ENCODE measurements around the gene AKAP12.
A peak's percentile ranks its signal among the peaks of the same experiment; 100 is the strongest.

Gene AKAP12

DNA sequence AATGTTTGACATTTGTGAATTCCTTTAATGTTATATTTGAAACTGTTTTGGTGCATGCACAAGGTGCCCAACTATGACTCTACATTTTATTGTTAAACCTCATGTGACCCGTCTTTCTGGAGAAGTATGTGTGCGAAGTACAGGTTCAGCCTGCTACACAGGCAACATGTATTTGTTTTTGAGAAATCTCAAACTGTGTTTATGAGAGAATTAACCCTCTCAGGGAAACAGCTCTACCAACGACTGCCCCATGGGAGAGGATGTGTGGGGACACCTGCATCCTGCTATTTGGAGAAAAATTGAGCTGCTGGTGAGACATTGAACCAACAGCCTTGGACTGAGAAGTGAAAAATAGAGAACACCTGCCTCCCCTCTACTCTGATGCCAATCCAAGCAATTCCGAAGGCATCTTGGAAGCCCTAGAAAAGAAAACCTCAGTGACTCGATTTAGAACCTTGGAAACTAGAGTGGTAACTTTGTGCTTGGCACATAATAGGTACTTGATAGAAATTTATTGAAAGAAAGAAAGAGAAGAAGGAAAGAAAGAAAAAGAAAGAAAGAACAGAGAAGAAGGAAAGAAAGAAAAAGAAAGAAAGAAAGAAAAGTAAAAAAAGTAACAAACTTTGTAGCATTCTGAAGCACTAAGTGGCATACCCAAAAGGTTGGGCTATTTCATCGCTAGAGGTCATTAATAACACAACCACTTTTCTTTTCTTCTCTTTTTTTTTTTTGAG, 2.9 kb upstream of the AKAP12 start:
- no peaks in the 10 kb centered on the region for H3K9me3 ChIP-seq (ENCODE audit: insufficient read depth, low read length)
- no peak for DNase-seq (ENCODE audit: low read depth, low spot score)
- H3K9ac ChIP-seq (ENCODE audit: insufficient read length, low read depth), result no peak overlapping the region
- TF ChIP-seq SUZ12 (IDR thresholded peaks at IDR 0.05; ENCODE audit: extremely low read depth, insufficient read depth, insufficient read length), result no peak
- H3K36me3 ChIP-seq (ENCODE audit: insufficient read depth, insufficient read length, low read length), result no peaks in the 10 kb centered on the region
- H3K4me1 ChIP-seq (ENCODE audit: insufficient read depth, insufficient read length), result no peaks in the 10 kb centered on the region
- H3K27me3 ChIP-seq (ENCODE audit: insufficient read depth, insufficient read length), result peaks cover 6% of the 10 kb centered on the region
- no peak overlapping the region for H3K4me3 ChIP-seq (ENCODE audit: insufficient read length, low read depth)

DNA sequence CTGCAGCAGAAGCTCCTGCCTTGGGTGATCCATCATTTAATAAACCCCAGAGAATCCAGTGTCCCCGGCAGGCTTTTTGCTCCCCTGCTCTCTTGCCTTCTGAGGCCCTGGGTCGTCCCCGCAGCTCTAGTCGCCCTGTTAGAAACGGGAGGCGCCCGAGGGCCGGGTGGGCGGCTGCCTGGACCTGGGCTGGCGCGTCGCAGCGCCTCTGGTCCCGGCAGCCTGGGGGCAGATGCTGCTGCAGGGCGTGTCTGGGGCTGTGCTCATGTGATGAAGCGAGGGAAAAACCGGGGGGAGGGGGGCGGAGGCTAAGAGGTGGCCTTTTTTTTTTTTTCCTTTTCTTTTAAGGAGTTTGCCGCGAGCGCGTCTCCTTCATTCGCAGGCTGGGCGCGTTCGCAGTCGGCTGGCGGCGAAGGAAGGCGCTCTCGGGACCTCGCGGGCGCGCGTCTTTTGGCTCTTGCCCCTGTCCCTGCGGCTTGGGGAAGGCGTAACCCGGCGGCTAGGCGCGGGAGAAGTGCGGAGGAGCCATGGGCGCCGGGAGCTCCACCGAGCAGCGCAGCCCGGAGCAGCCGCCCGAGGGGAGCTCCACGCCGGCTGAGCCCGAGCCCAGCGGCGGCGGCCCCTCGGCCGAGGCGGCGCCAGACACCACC, 394 bp downstream of the AKAP12 start:
- TF ChIP-seq YY1 (IDR thresholded peaks at IDR 0.05; ENCODE audit: insufficient read depth, insufficient read length), result no peak
- Histone ChIP-seq H3K4me3 (ENCODE audit: insufficient read length, low read depth) (peak overlapping the region; percentile 78), H3K4me1 (ENCODE audit: insufficient read depth, insufficient read length) (no peaks in the 10 kb centered on the region), H3K36me3 (ENCODE audit: insufficient read depth, insufficient read length, low read length) (peaks cover 6% of the 10 kb centered on the region), H3K9me3 (ENCODE audit: insufficient read depth, low read length) (no peaks in the 10 kb centered on the region), H3K27me3 (ENCODE audit: insufficient read depth, insufficient read length) (peaks cover 6% of the 10 kb centered on the region), H3K9ac (ENCODE audit: insufficient read length, low read depth) (peak overlapping the region; percentile 74)
- DNase-seq (ENCODE audit: low read depth, low spot score), result peak; percentile 62

- TF ChIP-seq ZNF274 (IDR thresholded peaks at IDR 0.05; ENCODE audit: low read depth, low read length) (no peak), SUZ12 (IDR thresholded peaks at IDR 0.05; ENCODE audit: extremely low read depth, insufficient read depth, insufficient read length) (no peak), YY1 (IDR thresholded peaks at IDR 0.05; ENCODE audit: insufficient read depth, insufficient read length) (no peak)
- H3K9ac ChIP-seq (ENCODE audit: insufficient read length, low read depth), result peak overlapping the region; percentile 76
Measured at GRCh38 chr6:151240791-151241642, 1.2 kb downstream of the AKAP12 start.

GRCh38 chr6:151241853-151242252, 2.1 kb downstream of the AKAP12 start:
- peak overlapping the region; percentile 78 for H3K4me3 ChIP-seq (ENCODE audit: insufficient read length, low read depth)
- peaks cover 8% of the 10 kb centered on the region for H3K36me3 ChIP-seq (ENCODE audit: insufficient read depth, insufficient read length, low read length)
- TF ChIP-seq YY1 (IDR thresholded peaks at IDR 0.05; ENCODE audit: insufficient read depth, insufficient read length), result no peak
- no peak for TF ChIP-seq ZNF274 (IDR thresholded peaks at IDR 0.05; ENCODE audit: low read depth, low read length)
- TF ChIP-seq SUZ12 (IDR thresholded peaks at IDR 0.05; ENCODE audit: extremely low read depth, insufficient read depth, insufficient read length), result no peak
- DNase-seq (ENCODE audit: low read depth, low spot score), result no peak
- H3K27me3 ChIP-seq (ENCODE audit: insufficient read depth, insufficient read length), result peaks cover 6% of the 10 kb centered on the region
- H3K9ac ChIP-seq (ENCODE audit: insufficient read length, low read depth), result peak overlapping the region; percentile 76
- H3K4me1 ChIP-seq (ENCODE audit: insufficient read depth, insufficient read length), result no peaks in the 10 kb centered on the region
- no peaks in the 10 kb centered on the region for H3K9me3 ChIP-seq (ENCODE audit: insufficient read depth, low read length)

More at GRCh38 chr6:151240791-151241642, 1.2 kb downstream of the AKAP12 start:
- no peaks in the 10 kb centered on the region for H3K4me1 ChIP-seq (ENCODE audit: insufficient read depth, insufficient read length)
- no peaks in the 10 kb centered on the region for H3K9me3 ChIP-seq (ENCODE audit: insufficient read depth, low read length)
- DNase-seq (ENCODE audit: low read depth, low spot score), result peak; percentile 25
- H3K27me3 ChIP-seq (ENCODE audit: insufficient read depth, insufficient read length), result peaks cover 6% of the 10 kb centered on the region
- H3K36me3 ChIP-seq (ENCODE audit: insufficient read depth, insufficient read length, low read length), result peaks cover 6% of the 10 kb centered on the region
- peak overlapping the region; percentile 78 for H3K4me3 ChIP-seq (ENCODE audit: insufficient read length, low read depth)

- no peak overlapping the region for H3K4me3 ChIP-seq (ENCODE audit: insufficient read length, low read depth)
- H3K36me3 ChIP-seq (ENCODE audit: insufficient read depth, insufficient read length, low read length), result peaks cover 8% of the 10 kb centered on the region
- H3K27me3 ChIP-seq (ENCODE audit: insufficient read depth, insufficient read length), result peaks cover 6% of the 10 kb centered on the region
- TF ChIP-seq YY1 (IDR thresholded peaks at IDR 0.05; ENCODE audit: insufficient read depth, insufficient read length), result no peak
- TF ChIP-seq ZNF274 (IDR thresholded peaks at IDR 0.05; ENCODE audit: low read depth, low read length), result no peak
- no peak for TF ChIP-seq SUZ12 (IDR thresholded peaks at IDR 0.05; ENCODE audit: extremely low read depth, insufficient read depth, insufficient read length)
- H3K4me1 ChIP-seq (ENCODE audit: insufficient read depth, insufficient read length), result no peaks in the 10 kb centered on the region
- no peak overlapping the region for H3K9ac ChIP-seq (ENCODE audit: insufficient read length, low read depth)
- DNase-seq (ENCODE audit: low read depth, low spot score), result no peak
- H3K9me3 ChIP-seq (ENCODE audit: insufficient read depth, low read length), result no peaks in the 10 kb centered on the region
Measured at GRCh38 chr6:151242420-151242861, 2.7 kb downstream of the AKAP12 start.

GRCh38 chr6:151243481-151243880, 3.7 kb downstream of the AKAP12 start:
- no peak overlapping the region for H3K4me3 ChIP-seq (ENCODE audit: insufficient read length, low read depth)
- TF ChIP-seq YY1 (IDR thresholded peaks at IDR 0.05; ENCODE audit: insufficient read depth, insufficient read length) (no peak), ZNF274 (IDR thresholded peaks at IDR 0.05; ENCODE audit: low read depth, low read length) (no peak), SUZ12 (IDR thresholded peaks at IDR 0.05; ENCODE audit: extremely low read depth, insufficient read depth, insufficient read length) (no peak)
- H3K36me3 ChIP-seq (ENCODE audit: insufficient read depth, insufficient read length, low read length), result peaks cover 8% of the 10 kb centered on the region
- peaks cover 6% of the 10 kb centered on the region for H3K27me3 ChIP-seq (ENCODE audit: insufficient read depth, insufficient read length)
- no peaks in the 10 kb centered on the region for H3K9me3 ChIP-seq (ENCODE audit: insufficient read depth, low read length)
- no peak overlapping the region for H3K9ac ChIP-seq (ENCODE audit: insufficient read length, low read depth)
- H3K4me1 ChIP-seq (ENCODE audit: insufficient read depth, insufficient read length), result no peaks in the 10 kb centered on the region
- no peak for DNase-seq (ENCODE audit: low read depth, low spot score)

DNA sequence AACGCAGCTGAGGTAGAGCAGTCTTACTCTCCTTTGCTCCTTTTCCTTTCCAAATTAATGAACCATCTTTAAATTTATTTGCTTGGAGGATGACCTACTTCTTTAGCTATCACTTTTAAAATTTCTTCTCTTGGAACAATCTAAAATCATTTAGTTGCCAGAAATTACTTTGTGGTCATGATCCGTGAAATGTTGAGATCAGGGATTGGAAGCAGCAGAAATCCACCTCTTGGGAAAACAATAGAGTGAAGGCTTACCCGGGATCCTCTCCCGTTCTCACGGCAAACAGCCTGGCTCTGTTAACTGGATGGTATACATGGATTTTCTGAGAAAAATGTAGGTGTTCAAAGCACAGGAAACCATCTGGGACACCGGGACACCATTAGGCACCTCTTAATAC, 7.7 kb downstream of the AKAP12 start:
- Histone ChIP-seq H3K9ac (ENCODE audit: insufficient read length, low read depth) (no peak overlapping the region), H3K27me3 (ENCODE audit: insufficient read depth, insufficient read length) (no peaks in the 10 kb centered on the region), H3K4me3 (ENCODE audit: insufficient read length, low read depth) (no peak overlapping the region), H3K36me3 (ENCODE audit: insufficient read depth, insufficient read length, low read length) (peaks cover 8% of the 10 kb centered on the region), H3K9me3 (ENCODE audit: insufficient read depth, low read length) (no peaks in the 10 kb centered on the region), H3K4me1 (ENCODE audit: insufficient read depth, insufficient read length) (no peaks in the 10 kb centered on the region)
- DNase-seq (ENCODE audit: low read depth, low spot score), result no peak
- TF ChIP-seq ZNF274 (IDR thresholded peaks at IDR 0.05; ENCODE audit: low read depth, low read length), result no peak
- TF ChIP-seq YY1 (IDR thresholded peaks at IDR 0.05; ENCODE audit: insufficient read depth, insufficient read length), result no peak
- no peak for TF ChIP-seq SUZ12 (IDR thresholded peaks at IDR 0.05; ENCODE audit: extremely low read depth, insufficient read depth, insufficient read length)
